B cell (primary cell): Measurements from ENCODE around the gene MYOCD. TPM values are rescaled to one million over a fixed set of nuclear protein-coding genes. Genes with fewer than 3 reads are reported as not detected.

Experiments used
- ATAC-seq: fragments of 200-7000 bp; cut with Tn5 transposase; one replicate; pipeline ENCODE4 v1.10.0; 2021; ENCODE audit warnings: low read depth, mild to moderate bottlenecking, moderate number of reproducible peaks, moderate library complexity
- CTCF ChIA-PET: fragments of 350-600 bp; sonication (Branson Sonifier 250); formaldehyde crosslinking; loops from one replicate; lab custom pipeline; 2021; ENCODE audit warnings: antibody characterized with exemption, inconsistent platforms; lab: Charles Lee
- POLR2A ChIA-PET: fragments of 350-600 bp; sonication (Branson Sonifier 250); formaldehyde crosslinking; loops from one replicate; lab custom pipeline; 2021; ENCODE audit warnings: antibody characterized with exemption; lab: Charles Lee
- DNase-seq: peaks from one replicate; pipeline ENCODE4 v3.0.0; 2013
- H2AFZ ChIP-seq: 2 replicates; pipeline ENCODE4 v1.6.1; 2012; ENCODE audit warnings: mild to moderate bottlenecking, low read depth, low read length; ENCODE audit not compliant: insufficient read depth, poor library complexity, severe bottlenecking
- H3K27ac ChIP-seq, 2 donors: 1 replicate in 1 of 2; 2 replicates in 1 of 2; pipeline ENCODE4 v1.5.1; 2012 to 2013; ENCODE audit warnings: low read length in 2 of 2, mild to moderate bottlenecking in 2 of 2, moderate library complexity in 1 of 2
- H3K27me3 ChIP-seq, 4 experiments: fragments of 200-600 bp in 1 of 4; sonication (generic) in 1 of 4; replicated peaks in 1 of 4; 1 replicate in 2 of 4; 2 replicates in 2 of 4; pipeline versions ENCODE4 v1.6.1 to v1.7.0; 2013 to 2016; ENCODE audit warnings: low read length in 3 of 4, mild to moderate bottlenecking in 2 of 4, mixed read lengths in 1 of 4, moderate library complexity in 1 of 4; ENCODE audit not compliant: insufficient read depth in 4 of 4, control insufficient read depth in 3 of 4; ENCODE audit errors: control extremely low read depth in 1 of 4
- H3K36me3 ChIP-seq, 2 experiments: replicated peaks in 1 of 2; 1 replicate in 1 of 2; 2 replicates in 1 of 2; pipeline versions ENCODE4 v1.6.1 to v1.7.1; 2013; ENCODE audit warnings: low read length in 1 of 2; ENCODE audit not compliant: insufficient read depth in 2 of 2, control insufficient read depth in 1 of 2; ENCODE audit errors: control extremely low read depth in 1 of 2, extremely low read depth in 1 of 2
- H3K4me1 ChIP-seq, 2 donors: fragments of 200-600 bp in 1 of 2; sonication (generic) in 1 of 2; 1 replicate in 1 of 2; 2 replicates in 1 of 2; pipeline versions ENCODE4 v1.5.1 to v1.6.1; 2013 to 2017; ENCODE audit warnings: low read length in 2 of 2; ENCODE audit not compliant: control insufficient read depth in 2 of 2, insufficient read depth in 2 of 2
- H3K4me2 ChIP-seq: replicated peaks from 2 replicates; pipeline ENCODE3; 2012; ENCODE audit warnings: mild to moderate bottlenecking, low read depth, low read length; ENCODE audit not compliant: poor library complexity, severe bottlenecking
- H3K4me3 ChIP-seq, 5 experiments: fragments of 200-600 bp in 1 of 5; sonication (generic) in 1 of 5; 1 replicate in 3 of 5; 2 replicates in 2 of 5; pipeline versions ENCODE4 v1.5.1 to v1.7.0; 2011 to 2016; ENCODE audit warnings: low read length in 4 of 5, mild to moderate bottlenecking in 4 of 5, low read depth in 2 of 5, control low read depth in 1 of 5, moderate library complexity in 1 of 5; ENCODE audit not compliant: insufficient read depth in 1 of 5; ENCODE audit errors: control extremely low read depth in 1 of 5, extremely low read depth in 1 of 5
- H3K79me2 ChIP-seq: fragments of 200-600 bp; sonication (generic); one replicate; pipeline ENCODE4 v1.6.0; 2016; ENCODE audit warnings: low read length; ENCODE audit not compliant: control insufficient read depth, insufficient read depth
- H3K9ac ChIP-seq: fragments of 200-600 bp; sonication (generic); 2 replicates; pipeline ENCODE4 v1.6.1; 2017; ENCODE audit warnings: mild to moderate bottlenecking, low read length, moderate library complexity
- H3K9me3 ChIP-seq, 3 donors: one replicate each; pipeline versions ENCODE4 v1.6.1 to v1.7.1; 2013; ENCODE audit warnings: low read length in 2 of 3; ENCODE audit not compliant: control insufficient read depth in 2 of 3, insufficient read depth in 1 of 3; ENCODE audit errors: control extremely low read depth in 1 of 3
- H4K20me1 ChIP-seq: 2 replicates; pipeline ENCODE4 v1.6.0; 2012; ENCODE audit warnings: mild to moderate bottlenecking, low read length; ENCODE audit not compliant: insufficient read depth, control insufficient read depth, poor library complexity, severe bottlenecking
- H3K27ac Mint-ChIP-seq: one replicate; pipeline ENCODE4 v1.8.0; 2021; ENCODE audit warnings: mixed read lengths
- H3K27me3 Mint-ChIP-seq: one replicate; pipeline ENCODE4 v1.8.0; 2021; ENCODE audit warnings: mixed read lengths
- H3K4me1 Mint-ChIP-seq: one replicate; pipeline ENCODE4 v1.8.0; 2021; ENCODE audit warnings: mixed read lengths
- H3K4me3 Mint-ChIP-seq: one replicate; pipeline ENCODE4 v1.8.0; 2021; ENCODE audit warnings: mixed read lengths
- H3K9me3 Mint-ChIP-seq: one replicate; pipeline ENCODE4 v1.8.0; 2022; ENCODE audit warnings: mixed read lengths; ENCODE audit not compliant: insufficient read depth
- EZH2 ChIP-seq: IDR thresholded peaks from 2 replicates; pipeline ENCODE4 v1.6.1; 2012; ENCODE audit warnings: borderline replicate concordance, low read depth, mild to moderate bottlenecking, moderate library complexity, low read length; ENCODE audit not compliant: insufficient read depth, poor library complexity, severe bottlenecking
- WGBS: methylation state at CpG from one replicate; pipeline ENCODE4 v1.1.5; 2013; ENCODE audit warnings: missing lambda C conversion rate; ENCODE audit not compliant: insufficient coverage; 5-methylcytosine and 5-hydroxymethylcytosine counted together
- intact Hi-C: fragments of 100-400 bp; cut with micrococcal nuclease; formaldehyde crosslinking; loops from one replicate; pipeline ENCODE4 v1.10.0; 2022
- polyA plus RNA-seq: library from polyadenylated mRNA; depleted of rRNA; stranded (reverse); fragments of >200 nt; gene quantifications from 2 replicates; pipeline ENCODE4 v1.2.3, GENCODE V29; 2012
- total RNA-seq, 2 donors: library from RNA; stranded (reverse); fragments of 120-200 nt in 1 of 2; gene quantifications; 1 replicate in 1 of 2; 2 replicates in 1 of 2; pipeline versions ENCODE4 v1.2.3 to v1.2.4, GENCODE V29; 2013 to 2022
- TF ChIP-seq, protein P1 (sequence below): fragments of 200-600 bp; IDR thresholded peaks from one replicate; pipeline ENCODE4 v1.8.0; 2022; ENCODE audit warnings: antibody characterized with exemption, mild to moderate bottlenecking

The MYOCD gene
- total and polyA plus RNA-seq, 2 donors (not counting 1 experiment from before 2014, with no cell fraction given), result 0.32 TPM; not detected in 1

DNA sequence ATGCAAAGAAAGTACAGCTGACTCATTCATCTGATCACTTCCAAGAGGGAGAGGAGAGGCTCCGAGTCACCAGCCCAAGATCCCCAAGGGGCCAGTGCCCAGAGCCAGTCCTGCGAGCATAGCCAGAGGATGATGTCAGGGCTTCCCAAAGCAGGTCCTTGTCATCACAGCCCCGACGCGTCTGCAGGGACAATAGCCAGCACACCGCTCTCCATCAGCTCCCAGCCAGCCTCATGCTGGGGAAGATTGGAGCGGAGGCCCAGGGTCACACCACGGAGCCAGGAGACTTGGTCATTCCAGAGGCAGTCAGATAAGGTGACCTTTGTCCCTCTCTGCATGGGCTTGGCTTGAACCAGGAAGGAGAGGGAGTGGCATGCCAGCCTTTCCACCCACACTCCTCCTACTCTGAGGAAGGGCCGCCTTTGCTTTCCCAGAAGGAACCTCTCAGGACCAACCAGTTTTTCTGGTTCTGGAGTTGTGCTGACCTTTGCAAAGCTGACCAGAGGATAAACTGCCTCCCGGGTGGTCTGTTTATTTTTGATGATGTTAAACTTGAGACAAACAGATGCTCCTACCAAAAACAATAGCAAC lies 65.3 kb downstream of the MYOCD start:
- H3K4me2 ChIP-seq, result no peak overlapping the region
- no peak for ATAC-seq

DNA sequence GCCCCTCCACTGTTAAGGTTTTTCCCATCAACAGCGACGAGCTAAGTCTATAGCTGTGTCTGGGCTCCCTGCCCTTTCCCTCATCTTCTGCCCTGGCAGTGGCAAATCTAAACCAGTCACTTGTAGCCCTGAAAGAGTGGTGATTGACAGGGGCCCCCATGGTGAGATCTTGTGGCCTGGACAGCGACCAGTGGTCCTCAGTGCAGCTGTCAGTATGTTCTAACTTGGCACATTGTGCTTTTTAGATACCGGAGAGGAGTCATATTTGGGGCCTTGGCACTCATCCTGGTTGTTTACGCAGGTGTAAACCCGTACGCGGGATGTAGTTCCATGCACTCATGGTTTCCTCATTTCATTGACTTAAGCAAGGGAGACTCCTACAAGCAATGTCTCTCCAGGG lies 66.1 kb downstream of the MYOCD start:
- Histone ChIP-seq H3K36me3 (no peaks in the 10 kb centered on the region), H3K9me3 (peaks cover 0 to 4% (median 0%) of the 10 kb centered on the region in 3 donors), H3K79me2 (no peaks in the 10 kb centered on the region), H3K27me3 (no peaks in the 10 kb centered on the region), H4K20me1 (no peaks in the 10 kb centered on the region), H2AFZ (no peak overlapping the region), H3K4me3 (no peak overlapping the region), H3K27ac (no peak overlapping the region), H3K4me2 (no peak overlapping the region), H3K4me1 (no peaks in the 10 kb centered on the region), H3K9ac (no peak overlapping the region)
- Mint-ChIP-seq H3K27me3 (peaks cover 8% of the 10 kb centered on the region), H3K9me3 (no peaks in the 10 kb centered on the region), H3K27ac (no peak overlapping the region), H3K4me3 (no peak overlapping the region), H3K4me1 (no peaks in the 10 kb centered on the region)
- DNase-seq (no peak), ATAC-seq (no peak)
- WGBS, result 85% methylated on average over 6 of the region's 8 CpGs
- TF ChIP-seq EZH2, result no peak
- TF ChIP-seq, protein P1, sequence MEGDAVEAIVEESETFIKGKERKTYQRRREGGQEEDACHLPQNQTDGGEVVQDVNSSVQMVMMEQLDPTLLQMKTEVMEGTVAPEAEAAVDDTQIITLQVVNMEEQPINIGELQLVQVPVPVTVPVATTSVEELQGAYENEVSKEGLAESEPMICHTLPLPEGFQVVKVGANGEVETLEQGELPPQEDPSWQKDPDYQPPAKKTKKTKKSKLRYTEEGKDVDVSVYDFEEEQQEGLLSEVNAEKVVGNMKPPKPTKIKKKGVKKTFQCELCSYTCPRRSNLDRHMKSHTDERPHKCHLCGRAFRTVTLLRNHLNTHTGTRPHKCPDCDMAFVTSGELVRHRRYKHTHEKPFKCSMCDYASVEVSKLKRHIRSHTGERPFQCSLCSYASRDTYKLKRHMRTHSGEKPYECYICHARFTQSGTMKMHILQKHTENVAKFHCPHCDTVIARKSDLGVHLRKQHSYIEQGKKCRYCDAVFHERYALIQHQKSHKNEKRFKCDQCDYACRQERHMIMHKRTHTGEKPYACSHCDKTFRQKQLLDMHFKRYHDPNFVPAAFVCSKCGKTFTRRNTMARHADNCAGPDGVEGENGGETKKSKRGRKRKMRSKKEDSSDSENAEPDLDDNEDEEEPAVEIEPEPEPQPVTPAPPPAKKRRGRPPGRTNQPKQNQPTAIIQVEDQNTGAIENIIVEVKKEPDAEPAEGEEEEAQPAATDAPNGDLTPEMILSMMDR, result no peak
- POLR2A ChIA-PET, result no interaction called here
- CTCF ChIA-PET, result no interaction called here
- intact Hi-C loops, result no loop called here

More for the DNA sequence above, 65.3 kb downstream of the MYOCD start:
- 46% methylated on average over 8 of the region's 10 CpGs for WGBS
- no peaks in the 10 kb centered on the region for H3K36me3 ChIP-seq
- no peaks in the 10 kb centered on the region for H3K79me2 ChIP-seq
- Mint-ChIP-seq H3K4me1 (no peaks in the 10 kb centered on the region), H3K9me3 (no peaks in the 10 kb centered on the region), H3K27me3 (peaks cover 8% of the 10 kb centered on the region), H3K27ac (no peak overlapping the region), H3K4me3 (no peak overlapping the region)
- no peaks in the 10 kb centered on the region for H3K27me3 ChIP-seq
- H3K9ac ChIP-seq, result no peak overlapping the region
- peaks cover 0 to 4% (median 0%) of the 10 kb centered on the region in 3 donors for H3K9me3 ChIP-seq
- H3K4me1 ChIP-seq, result no peaks in the 10 kb centered on the region
- TF ChIP-seq, protein P1, result no peak
- no peak for TF ChIP-seq EZH2
- H3K4me3 ChIP-seq, result no peak overlapping the region
- ChIA-PET CTCF (interaction anchor here (1.5 kb wide), 1 partner anchor 10 kb away, joined by 3 read pairs; no protein-coding TSS in a partner anchor), POLR2A (no interaction called here)
- intact Hi-C loops, result no loop called here
- DNase-seq, result no peak
- H4K20me1 ChIP-seq, result no peaks in the 10 kb centered on the region
- no peak overlapping the region for H3K27ac ChIP-seq
- H2AFZ ChIP-seq, result no peak overlapping the region
